Measurements from ENCODE around the gene L3MBTL2.

Gene L3MBTL2

DNA sequence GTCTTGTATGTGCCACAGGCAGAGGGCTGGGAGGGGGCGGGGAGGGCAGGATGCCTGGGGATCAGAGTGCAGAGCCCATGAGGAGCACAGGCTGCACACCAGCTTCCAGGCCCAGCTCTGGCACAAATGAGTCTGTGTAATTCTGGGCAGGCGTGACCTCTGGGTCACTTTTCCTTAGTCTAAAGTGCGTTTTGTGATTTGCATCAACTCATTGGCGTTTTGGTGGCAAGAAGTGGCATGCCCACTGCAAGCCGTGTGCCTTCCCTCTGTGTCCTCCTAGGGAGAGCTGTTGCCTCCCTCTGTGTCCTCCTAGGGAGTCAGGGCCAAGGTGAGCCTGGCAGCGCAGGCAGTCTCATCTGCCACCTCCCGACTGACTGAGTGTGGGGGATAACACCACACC, 18.4 kb downstream of the L3MBTL2 start:
- Histone ChIP-seq H3K79me2 (ENCODE audit: insufficient read depth, low read depth) (no peaks in the 10 kb centered on the region), H3K27me3 (ENCODE audit: insufficient read depth, low read depth) (no peaks in the 10 kb centered on the region), H3K9ac (no peak overlapping the region), H2AFZ (ENCODE audit: low read depth) (no peak overlapping the region), H3K36me3 (ENCODE audit: insufficient read depth) (no peaks in the 10 kb centered on the region), H4K20me1 (ENCODE audit: insufficient read depth) (no peaks in the 10 kb centered on the region), H3K4me1 (ENCODE audit: low read depth, poor library complexity, severe bottlenecking) (peaks cover 3% of the 10 kb centered on the region), H3K4me3 (IDR thresholded peaks at IDR 0.05; ENCODE audit: insufficient read depth, low read depth, low read length) (no peak overlapping the region), H3K27ac (no peak overlapping the region), H3K4me2 (no peak overlapping the region)
- TF ChIP-seq, protein P1, sequence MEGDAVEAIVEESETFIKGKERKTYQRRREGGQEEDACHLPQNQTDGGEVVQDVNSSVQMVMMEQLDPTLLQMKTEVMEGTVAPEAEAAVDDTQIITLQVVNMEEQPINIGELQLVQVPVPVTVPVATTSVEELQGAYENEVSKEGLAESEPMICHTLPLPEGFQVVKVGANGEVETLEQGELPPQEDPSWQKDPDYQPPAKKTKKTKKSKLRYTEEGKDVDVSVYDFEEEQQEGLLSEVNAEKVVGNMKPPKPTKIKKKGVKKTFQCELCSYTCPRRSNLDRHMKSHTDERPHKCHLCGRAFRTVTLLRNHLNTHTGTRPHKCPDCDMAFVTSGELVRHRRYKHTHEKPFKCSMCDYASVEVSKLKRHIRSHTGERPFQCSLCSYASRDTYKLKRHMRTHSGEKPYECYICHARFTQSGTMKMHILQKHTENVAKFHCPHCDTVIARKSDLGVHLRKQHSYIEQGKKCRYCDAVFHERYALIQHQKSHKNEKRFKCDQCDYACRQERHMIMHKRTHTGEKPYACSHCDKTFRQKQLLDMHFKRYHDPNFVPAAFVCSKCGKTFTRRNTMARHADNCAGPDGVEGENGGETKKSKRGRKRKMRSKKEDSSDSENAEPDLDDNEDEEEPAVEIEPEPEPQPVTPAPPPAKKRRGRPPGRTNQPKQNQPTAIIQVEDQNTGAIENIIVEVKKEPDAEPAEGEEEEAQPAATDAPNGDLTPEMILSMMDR (conservative IDR thresholded peaks at IDR 0.05; ENCODE audit: low read depth, low read length), result no peak

GRCh38 chr22:41226723-41227655, 21.9 kb downstream of the L3MBTL2 start:
- no peak overlapping the region for H3K4me3 ChIP-seq (IDR thresholded peaks at IDR 0.05; ENCODE audit: insufficient read depth, low read depth, low read length)
- H3K79me2 ChIP-seq (ENCODE audit: insufficient read depth, low read depth), result no peaks in the 10 kb centered on the region
- H3K36me3 ChIP-seq (ENCODE audit: insufficient read depth), result no peaks in the 10 kb centered on the region
- peaks cover 3% of the 10 kb centered on the region for H3K4me1 ChIP-seq (ENCODE audit: low read depth, poor library complexity, severe bottlenecking)
- no peak overlapping the region for H3K9ac ChIP-seq
- TF ChIP-seq, protein P1 (conservative IDR thresholded peaks at IDR 0.05; ENCODE audit: low read depth, low read length), result no peak
- H4K20me1 ChIP-seq (ENCODE audit: insufficient read depth), result no peaks in the 10 kb centered on the region
- H2AFZ ChIP-seq (ENCODE audit: low read depth), result no peak overlapping the region
- H3K27ac ChIP-seq, result no peak overlapping the region
- no peak overlapping the region for H3K4me2 ChIP-seq
- H3K27me3 ChIP-seq (ENCODE audit: insufficient read depth, low read depth), result no peaks in the 10 kb centered on the region

GRCh38 chr22:41229215-41229614, 24.1 kb downstream of the L3MBTL2 start:
- Histone ChIP-seq H3K79me2 (ENCODE audit: insufficient read depth, low read depth) (no peaks in the 10 kb centered on the region), H3K4me2 (no peak overlapping the region), H3K4me1 (ENCODE audit: low read depth, poor library complexity, severe bottlenecking) (peaks cover 3% of the 10 kb centered on the region), H3K27me3 (ENCODE audit: insufficient read depth, low read depth) (no peaks in the 10 kb centered on the region), H4K20me1 (ENCODE audit: insufficient read depth) (no peaks in the 10 kb centered on the region), H3K4me3 (IDR thresholded peaks at IDR 0.05; ENCODE audit: insufficient read depth, low read depth, low read length) (no peak overlapping the region), H3K9ac (no peak overlapping the region), H3K36me3 (ENCODE audit: insufficient read depth) (no peaks in the 10 kb centered on the region), H2AFZ (ENCODE audit: low read depth) (no peak overlapping the region), H3K27ac (no peak overlapping the region)
- TF ChIP-seq, protein P1 (conservative IDR thresholded peaks at IDR 0.05; ENCODE audit: low read depth, low read length), result no peak

DNA sequence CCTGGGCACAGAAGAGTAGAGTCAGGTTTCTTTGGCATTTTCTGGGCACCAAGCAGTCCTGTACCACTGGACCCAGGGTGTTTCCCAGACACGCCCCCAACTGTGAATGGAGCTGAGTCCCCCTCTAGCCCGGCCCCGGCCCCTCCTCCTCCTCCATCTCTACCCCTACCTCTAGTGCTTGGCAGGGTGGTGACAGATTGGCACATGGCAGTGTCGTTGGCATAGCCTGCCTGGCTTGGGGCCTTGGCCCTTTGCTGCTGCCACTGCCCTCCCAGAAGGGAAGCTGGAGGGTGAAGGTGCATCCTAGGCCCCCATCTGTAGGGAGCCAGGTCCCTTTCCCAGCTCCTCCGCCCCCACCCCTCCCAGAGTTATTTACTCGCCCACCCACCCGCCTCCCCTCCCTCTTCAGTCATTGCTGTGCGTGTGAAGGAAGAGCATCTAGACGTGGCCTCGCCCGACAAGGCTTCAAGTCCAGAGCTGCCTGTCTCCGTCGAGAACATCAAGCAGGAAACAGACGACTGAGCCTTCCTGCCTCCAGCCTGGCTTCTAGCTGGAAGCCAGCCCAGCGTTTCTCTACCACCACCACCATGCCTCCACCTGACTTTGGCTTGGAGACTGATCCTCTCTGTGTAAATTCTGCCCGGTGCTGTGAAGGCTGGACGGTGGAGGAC, 24.8 kb downstream of the L3MBTL2 start:
- no peaks in the 10 kb centered on the region for H4K20me1 ChIP-seq (ENCODE audit: insufficient read depth)
- H3K79me2 ChIP-seq (ENCODE audit: insufficient read depth, low read depth), result no peaks in the 10 kb centered on the region
- H3K9ac ChIP-seq, result no peak overlapping the region
- H3K36me3 ChIP-seq (ENCODE audit: insufficient read depth), result no peaks in the 10 kb centered on the region
- TF ChIP-seq, protein P1 (conservative IDR thresholded peaks at IDR 0.05; ENCODE audit: low read depth, low read length), result no peak
- H3K4me2 ChIP-seq, result no peak overlapping the region
- H3K27ac ChIP-seq, result no peak overlapping the region
- H3K27me3 ChIP-seq (ENCODE audit: insufficient read depth, low read depth), result no peaks in the 10 kb centered on the region
- peaks cover 3% of the 10 kb centered on the region for H3K4me1 ChIP-seq (ENCODE audit: low read depth, poor library complexity, severe bottlenecking)
- H3K4me3 ChIP-seq (IDR thresholded peaks at IDR 0.05; ENCODE audit: insufficient read depth, low read depth, low read length), result no peak overlapping the region
- H2AFZ ChIP-seq (ENCODE audit: low read depth), result no peak overlapping the region

All from KMS-11 (cell line).